A549 (cell line): ENCODE measurements around the gene TMEM108. TPM values are rescaled to one million over a fixed set of nuclear protein-coding genes. Genes with fewer than 3 reads are reported as not detected.

Experiments used
- ATAC-seq, 2 experiments: fragments of 200-7000 bp in 1 of 2; fragments of >200 bp in 1 of 2; cut with Nextera tagmentation in 1 of 2; cut with Tn5 transposase in 1 of 2; 3 replicates each; pipeline versions ENCODE4 v1.8.0 to v1.9.1; 2018 to 2020; ENCODE audit warnings: mild to moderate bottlenecking in 1 of 2, moderate library complexity in 1 of 2
- CTCF ChIA-PET: fragments of 300-600 bp; sonication (Branson Sonifier 250); formaldehyde crosslinking; extraction: SDS; loops from one replicate; lab custom pipeline; 2021; ENCODE audit warnings: antibody characterized with exemption, inconsistent platforms; lab: Yijun Ruan, JAX
- POLR2A ChIA-PET: fragments of 350-600 bp; formaldehyde crosslinking; extraction: SDS; loops from one replicate; lab custom pipeline; 2021; ENCODE audit warnings: antibody characterized with exemption, inconsistent platforms; lab: Yijun Ruan, JAX
- DNase-seq, 2 experiments: peaks; one replicate each; pipeline versions ENCODE4 v3.0.0 to v3.0.0-alpha.2; 2011 to 2016; ENCODE audit warnings: low read depth in 1 of 2, low spot score in 1 of 2
- FAIRE-seq: peaks from 2 replicates; lab custom pipeline; 2011; peaks lifted over from hg19 to GRCh38; lab: Jason Lieb, UNC
- H3K27ac ChIP-seq, 2 experiments: fragments of >200 bp; sonication (Bioruptor Twin); formaldehyde crosslinking; 3 replicates each; pipeline ENCODE4 v1.5.1; 2016 to 2017
- H3K4me1 ChIP-seq: fragments of >200 bp; sonication (Bioruptor Twin); formaldehyde crosslinking; 3 replicates; pipeline ENCODE4 v1.6.1; 2016
- H3K4me2 ChIP-seq: fragments of >200 bp; sonication (Bioruptor Twin); formaldehyde crosslinking; 3 replicates; pipeline ENCODE4 v1.6.1; 2016
- H3K4me3 ChIP-seq: fragments of >200 bp; sonication (Bioruptor Twin); formaldehyde crosslinking; 3 replicates; pipeline ENCODE4 v1.5.1; 2016
- H3K9me3 ChIP-seq: fragments of >200 bp; sonication (Bioruptor Twin); formaldehyde crosslinking; 3 replicates; pipeline ENCODE4 v1.6.1; 2016
- BHLHE40 ChIP-seq: IDR thresholded peaks from 2 replicates; pipeline ENCODE4 v1.6.1; 2012; ENCODE audit warnings: low read depth, low read length, inconsistent platforms
- CHD2 ChIP-seq: fragments of 150-350 bp; IDR thresholded peaks from 2 replicates; pipeline ENCODE4 v1.6.1; 2014; ENCODE audit warnings: low read length; ENCODE audit not compliant: partially characterized antibody
- CHD4 ChIP-seq: fragments of 200-600 bp; sonication (generic); IDR thresholded peaks from 2 replicates; pipeline ENCODE4 v1.6.1; 2016; ENCODE audit warnings: antibody characterized with exemption, mild to moderate bottlenecking, borderline replicate concordance
- EHF ChIP-seq: fragments of 250-450 bp; sonication (Bioruptor Pico); IDR thresholded peaks from 2 replicates; pipeline ENCODE4 v1.5.0; 2020; ENCODE audit warnings: mild to moderate bottlenecking
- FOSB ChIP-seq: fragments of 250-450 bp; sonication (Bioruptor Pico); IDR thresholded peaks from 2 replicates; pipeline ENCODE4 v1.5.0; 2020; ENCODE audit warnings: mild to moderate bottlenecking, moderate library complexity
- FOSL2 ChIP-seq, 2 experiments: fragments of 450-650 bp in 1 of 2; fragments of >200 bp in 1 of 2; sonication (Bioruptor Twin) in 1 of 2; formaldehyde crosslinking; IDR thresholded peaks; 2 replicates each; pipeline versions ENCODE4 v1.5.0 to v1.6.1; 2016 to 2020; ENCODE audit warnings: mild to moderate bottlenecking in 1 of 2, moderate library complexity in 1 of 2
- HDAC2 ChIP-seq: fragments of 200-600 bp; sonication (generic); IDR thresholded peaks from 2 replicates; pipeline ENCODE4 v1.6.1; 2016
- HOXB5 ChIP-seq: fragments of 250-450 bp; sonication (Bioruptor Pico); IDR thresholded peaks from 2 replicates; pipeline ENCODE4 v1.5.0; 2020; ENCODE audit warnings: mild to moderate bottlenecking, moderate library complexity
- JUN ChIP-seq, 2 experiments: fragments of >200 bp; sonication (Bioruptor Twin); formaldehyde crosslinking; IDR thresholded peaks; 2 replicates in 1 of 2; 3 replicates in 1 of 2; pipeline ENCODE4 v1.6.1; 2016 to 2017
- KDM1A ChIP-seq: fragments of 200-600 bp; sonication (generic); IDR thresholded peaks from 2 replicates; pipeline ENCODE4 v1.6.1; 2016; ENCODE audit warnings: low read depth, mild to moderate bottlenecking
- MAFK ChIP-seq: fragments of 450-650 bp; IDR thresholded peaks from 2 replicates; pipeline ENCODE4 v1.6.1; 2014; ENCODE audit not compliant: partially characterized antibody
- MAZ ChIP-seq: fragments of 150-350 bp; IDR thresholded peaks from 2 replicates; pipeline ENCODE4 v1.6.1; 2014; ENCODE audit warnings: antibody characterized with exemption, low read depth, low read length, borderline replicate concordance
- MYC ChIP-seq: IDR thresholded peaks from 2 replicates; pipeline ENCODE4 v1.6.1; 2012; ENCODE audit warnings: mild to moderate bottlenecking, inconsistent platforms, low read length, improper control_type of control experiment, borderline replicate concordance
- POLR2A ChIP-seq: IDR thresholded peaks from 2 replicates; pipeline ENCODE4 v1.6.1; 2012; ENCODE audit warnings: mild to moderate bottlenecking, low read length
- POLR2AphosphoS2 ChIP-seq: conservative IDR thresholded peaks from 2 replicates; pipeline ENCODE4 v1.6.1; 2012; ENCODE audit warnings: low read length, improper control_type of control experiment, inconsistent platforms
- RARB ChIP-seq: fragments of 250-450 bp; sonication (Bioruptor Pico); IDR thresholded peaks from 2 replicates; pipeline ENCODE4 v1.8.0; 2021; ENCODE audit warnings: mild to moderate bottlenecking, moderate library complexity
- RNF2 ChIP-seq: fragments of 200-600 bp; sonication (generic); IDR thresholded peaks from 2 replicates; pipeline ENCODE4 v1.6.1; 2016; ENCODE audit warnings: low read depth, mild to moderate bottlenecking, antibody characterized with exemption, moderate library complexity, borderline replicate concordance
- TP53 ChIP-seq: fragments of 250-450 bp; sonication (Bioruptor Pico); IDR thresholded peaks from 2 replicates; pipeline ENCODE4 v1.5.0; 2021; ENCODE audit warnings: mild to moderate bottlenecking, moderate library complexity
- ZC3H11A ChIP-seq: fragments of 450-650 bp; IDR thresholded peaks from 2 replicates; pipeline ENCODE4 v1.6.1; 2014; ENCODE audit warnings: antibody characterized with exemption, mild to moderate bottlenecking
- ZFP36 ChIP-seq: fragments of 450-650 bp; IDR thresholded peaks from 2 replicates; pipeline ENCODE4 v1.6.1; 2014; ENCODE audit warnings: borderline replicate concordance; ENCODE audit not compliant: partially characterized antibody
- ZSCAN20 ChIP-seq: fragments of 250-450 bp; sonication (Bioruptor Pico); IDR thresholded peaks from 2 replicates; pipeline ENCODE4 v1.8.0; 2022; ENCODE audit warnings: mild to moderate bottlenecking, moderate library complexity
- WGBS: methylation state at CpG from one replicate; pipeline ENCODE4 v1.1.6; 2017; ENCODE audit errors: missing lambda C conversion rate; 5-methylcytosine and 5-hydroxymethylcytosine counted together
- polyA plus RNA-seq, 4 experiments: library from polyadenylated mRNA; depleted of rRNA in 3 of 4; stranded (reverse); fragments of >200 nt; fragmentation: RNase III in 1 of 4; extraction: RNeasy Plus Mini Kit Qiagen cat#74134 plus additional on column Dnase treatment in 1 of 4; gene quantifications; 2 replicates in 3 of 4; 3 replicates in 1 of 4; pipeline ENCODE4 v1.2.3, GENCODE V29; 2011 to 2017
- TF ChIP-seq, protein P1 (sequence below): fragments of 250-450 bp; sonication (Bioruptor Pico); IDR thresholded peaks from 2 replicates; pipeline ENCODE4 v1.5.0; 2020; ENCODE audit warnings: low read depth, mild to moderate bottlenecking, moderate library complexity
- TF ChIP-seq, protein P2 (sequence below): IDR thresholded peaks from 2 replicates; pipeline ENCODE4 v1.6.1; 2012
- TF ChIP-seq, protein P3 (sequence below): fragments of 200-600 bp; sonication (generic); IDR thresholded peaks from 2 replicates; pipeline ENCODE4 v1.6.1; 2016; ENCODE audit warnings: antibody characterized with exemption, mild to moderate bottlenecking, moderate library complexity
- TF ChIP-seq, protein P4 (sequence below): fragments of >200 bp; sonication (Bioruptor Twin); formaldehyde crosslinking; IDR thresholded peaks from 3 replicates; pipeline ENCODE4 v1.6.1; 2016
- TF ChIP-seq, protein P5 (sequence below): IDR thresholded peaks from 2 replicates; pipeline ENCODE4 v1.6.1; 2012

Gene TMEM108
- polyA plus RNA-seq, 2 of the 4 experiments (the other 2 are of a cell fraction) = not detected

DNA sequence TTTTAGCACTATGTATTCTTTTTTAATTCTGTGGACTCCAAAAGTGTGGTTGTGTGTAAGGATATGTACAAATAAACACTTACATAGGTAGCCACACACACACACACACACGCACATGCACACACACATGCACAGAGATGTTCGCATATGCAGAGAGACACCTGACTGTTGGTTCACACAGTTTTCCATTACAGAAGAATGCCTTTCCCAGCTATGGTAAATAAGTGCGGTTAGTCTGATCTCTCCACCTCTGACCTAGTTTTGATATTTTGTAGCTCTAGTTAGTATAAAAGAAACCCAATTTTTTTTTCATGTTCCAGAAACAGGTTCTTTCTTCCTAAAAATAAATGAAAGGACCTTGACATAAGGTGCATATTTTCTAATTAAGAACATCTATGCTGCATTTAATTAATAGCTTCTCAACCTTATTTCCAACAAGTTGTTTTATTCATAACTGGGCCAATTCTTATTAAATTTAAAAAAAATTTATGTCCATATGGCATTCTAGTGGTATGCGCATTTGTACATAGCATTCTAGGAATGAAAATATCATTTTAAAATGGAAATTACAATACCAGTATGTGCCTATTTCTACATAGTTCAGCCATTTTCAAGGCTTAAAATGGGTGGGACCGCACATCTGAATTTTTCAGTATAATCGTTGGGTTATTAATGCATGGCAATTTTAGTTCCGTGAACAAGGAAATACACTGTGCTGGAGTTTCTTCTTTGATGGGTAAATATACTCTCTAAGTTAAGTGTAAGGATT lies 27.2 kb downstream of the TMEM108 start:
- H3K27ac ChIP-seq = no peak overlapping the region
- ChIA-PET CTCF (no interaction called here), POLR2A (no interaction called here)
- TF ChIP-seq CHD2 = no peak
- TF ChIP-seq ZSCAN20 (CRISPR knock-in tag) = no peak
- TF ChIP-seq, protein P1, sequence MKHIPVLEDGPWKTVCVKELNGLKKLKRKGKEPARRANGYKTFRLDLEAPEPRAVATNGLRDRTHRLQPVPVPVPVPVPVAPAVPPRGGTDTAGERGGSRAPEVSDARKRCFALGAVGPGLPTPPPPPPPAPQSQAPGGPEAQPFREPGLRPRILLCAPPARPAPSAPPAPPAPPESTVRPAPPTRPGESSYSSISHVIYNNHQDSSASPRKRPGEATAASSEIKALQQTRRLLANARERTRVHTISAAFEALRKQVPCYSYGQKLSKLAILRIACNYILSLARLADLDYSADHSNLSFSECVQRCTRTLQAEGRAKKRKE (CRISPR knock-in tag) = no peak
- TF ChIP-seq HOXB5 (CRISPR knock-in tag) = no peak
- TF ChIP-seq, protein P2, sequence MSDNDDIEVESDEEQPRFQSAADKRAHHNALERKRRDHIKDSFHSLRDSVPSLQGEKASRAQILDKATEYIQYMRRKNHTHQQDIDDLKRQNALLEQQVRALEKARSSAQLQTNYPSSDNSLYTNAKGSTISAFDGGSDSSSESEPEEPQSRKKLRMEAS = no peak
- TF ChIP-seq MAZ = no peak
- no peak for TF ChIP-seq FOSB (CRISPR knock-in tag)
- TF ChIP-seq, protein P3, sequence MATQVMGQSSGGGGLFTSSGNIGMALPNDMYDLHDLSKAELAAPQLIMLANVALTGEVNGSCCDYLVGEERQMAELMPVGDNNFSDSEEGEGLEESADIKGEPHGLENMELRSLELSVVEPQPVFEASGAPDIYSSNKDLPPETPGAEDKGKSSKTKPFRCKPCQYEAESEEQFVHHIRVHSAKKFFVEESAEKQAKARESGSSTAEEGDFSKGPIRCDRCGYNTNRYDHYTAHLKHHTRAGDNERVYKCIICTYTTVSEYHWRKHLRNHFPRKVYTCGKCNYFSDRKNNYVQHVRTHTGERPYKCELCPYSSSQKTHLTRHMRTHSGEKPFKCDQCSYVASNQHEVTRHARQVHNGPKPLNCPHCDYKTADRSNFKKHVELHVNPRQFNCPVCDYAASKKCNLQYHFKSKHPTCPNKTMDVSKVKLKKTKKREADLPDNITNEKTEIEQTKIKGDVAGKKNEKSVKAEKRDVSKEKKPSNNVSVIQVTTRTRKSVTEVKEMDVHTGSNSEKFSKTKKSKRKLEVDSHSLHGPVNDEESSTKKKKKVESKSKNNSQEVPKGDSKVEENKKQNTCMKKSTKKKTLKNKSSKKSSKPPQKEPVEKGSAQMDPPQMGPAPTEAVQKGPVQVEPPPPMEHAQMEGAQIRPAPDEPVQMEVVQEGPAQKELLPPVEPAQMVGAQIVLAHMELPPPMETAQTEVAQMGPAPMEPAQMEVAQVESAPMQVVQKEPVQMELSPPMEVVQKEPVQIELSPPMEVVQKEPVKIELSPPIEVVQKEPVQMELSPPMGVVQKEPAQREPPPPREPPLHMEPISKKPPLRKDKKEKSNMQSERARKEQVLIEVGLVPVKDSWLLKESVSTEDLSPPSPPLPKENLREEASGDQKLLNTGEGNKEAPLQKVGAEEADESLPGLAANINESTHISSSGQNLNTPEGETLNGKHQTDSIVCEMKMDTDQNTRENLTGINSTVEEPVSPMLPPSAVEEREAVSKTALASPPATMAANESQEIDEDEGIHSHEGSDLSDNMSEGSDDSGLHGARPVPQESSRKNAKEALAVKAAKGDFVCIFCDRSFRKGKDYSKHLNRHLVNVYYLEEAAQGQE = no peak
- TF ChIP-seq, protein P4, sequence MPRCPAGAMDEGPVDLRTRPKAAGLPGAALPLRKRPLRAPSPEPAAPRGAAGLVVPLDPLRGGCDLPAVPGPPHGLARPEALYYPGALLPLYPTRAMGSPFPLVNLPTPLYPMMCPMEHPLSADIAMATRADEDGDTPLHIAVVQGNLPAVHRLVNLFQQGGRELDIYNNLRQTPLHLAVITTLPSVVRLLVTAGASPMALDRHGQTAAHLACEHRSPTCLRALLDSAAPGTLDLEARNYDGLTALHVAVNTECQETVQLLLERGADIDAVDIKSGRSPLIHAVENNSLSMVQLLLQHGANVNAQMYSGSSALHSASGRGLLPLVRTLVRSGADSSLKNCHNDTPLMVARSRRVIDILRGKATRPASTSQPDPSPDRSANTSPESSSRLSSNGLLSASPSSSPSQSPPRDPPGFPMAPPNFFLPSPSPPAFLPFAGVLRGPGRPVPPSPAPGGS = no peak
- WGBS = 65% methylated on average over 7 of the region's 7 CpGs
- no peaks in the 10 kb centered on the region for H3K9me3 ChIP-seq
- no peak for DNase-seq
- no peaks in the 10 kb centered on the region for H3K4me1 ChIP-seq
- no peak overlapping the region for H3K4me3 ChIP-seq
- no peak for ATAC-seq
- no peak overlapping the region for H3K4me2 ChIP-seq
- no peak for FAIRE-seq

DNA sequence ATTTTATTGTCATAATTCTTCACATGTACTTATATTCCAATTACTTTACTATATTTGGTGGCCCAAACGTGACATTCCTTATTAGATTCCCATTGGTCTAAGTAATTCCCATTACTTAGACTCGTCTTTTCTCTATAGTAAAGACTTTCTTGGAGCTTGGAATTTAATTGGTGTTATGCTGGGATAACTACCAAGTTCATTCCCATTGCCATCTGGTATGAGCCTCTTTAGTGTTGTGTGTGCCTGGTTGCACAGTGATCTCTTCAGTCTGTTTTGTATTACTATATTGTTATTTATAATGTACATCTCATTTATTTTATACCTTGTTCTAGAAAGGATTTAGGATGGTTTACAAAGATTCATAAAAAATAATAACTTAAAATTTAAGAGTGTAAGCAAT lies 27.8 kb downstream of the TMEM108 start:
- Histone ChIP-seq H3K4me3 (no peak overlapping the region), H3K4me2 (no peak overlapping the region), H3K4me1 (no peaks in the 10 kb centered on the region), H3K9me3 (no peaks in the 10 kb centered on the region), H3K27ac (no peak overlapping the region)
- FAIRE-seq = no peak
- POLR2A ChIA-PET = no interaction called here
- TF ChIP-seq ZC3H11A = no peak
- no peak for TF ChIP-seq CHD2
- TF ChIP-seq, all 56 proteins: peak for 0
- DNase-seq (no peak), ATAC-seq (no peak)
- WGBS = 0% methylated on average over 2 of the region's 2 CpGs
- CTCF ChIA-PET = no interaction called here

DNA sequence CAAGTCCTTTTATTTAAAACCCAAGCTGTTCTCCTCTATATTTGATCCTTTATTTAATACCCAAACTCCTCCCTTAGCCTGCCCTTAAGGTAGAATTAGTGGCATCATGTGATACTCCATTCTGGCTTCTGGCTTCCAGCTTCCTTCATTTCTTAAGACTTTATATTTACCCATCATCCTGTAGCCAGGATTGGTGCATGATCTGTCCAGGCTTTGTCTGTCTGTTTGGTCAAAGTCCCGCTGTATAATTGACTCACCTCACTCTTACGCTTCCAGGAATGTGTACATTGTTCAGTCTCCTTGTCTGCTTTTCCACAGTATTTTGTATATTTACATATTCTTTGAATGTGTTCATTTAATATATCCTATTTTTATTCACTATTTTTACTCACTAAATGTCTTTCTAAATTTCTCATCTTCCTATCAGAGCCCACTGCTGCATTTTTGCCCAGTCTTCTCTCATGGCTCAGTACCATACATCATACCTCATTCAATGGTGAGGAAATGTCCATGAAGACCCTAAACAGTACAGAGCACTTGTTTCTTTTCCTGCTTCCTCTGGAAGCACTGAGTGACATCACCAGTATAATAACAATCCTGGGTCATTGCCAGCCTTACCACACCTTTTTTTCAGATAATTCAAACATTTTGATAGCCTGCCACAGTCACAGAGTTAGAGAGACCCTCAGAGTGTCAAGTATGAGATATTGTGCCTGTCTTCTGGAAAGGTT lies 31.5 kb downstream of the TMEM108 start:
- WGBS = 28% methylated on average over 2 of the region's 2 CpGs
- CTCF ChIA-PET = no interaction called here
- no peak overlapping the region for H3K27ac ChIP-seq
- TF ChIP-seq TP53 (no peak), JUN (IDR thresholded peaks at IDR 0.05) (no peak), MYC (no peak), MAFK (no peak), EHF (no peak), ZFP36 (no peak), CHD4 (no peak), RNF2 (no peak), BHLHE40 (no peak), FOSL2 (IDR thresholded peaks at IDR 0.05) (no peak), FOSL2 (CRISPR knock-in tag; IDR thresholded peaks at IDR 0.05) (no peak), POLR2AphosphoS2 (no peak), RARB (CRISPR knock-in tag) (no peak), KDM1A (no peak), POLR2A (no peak), CHD2 (no peak), HDAC2 (no peak)
- TF ChIP-seq, protein P5, sequence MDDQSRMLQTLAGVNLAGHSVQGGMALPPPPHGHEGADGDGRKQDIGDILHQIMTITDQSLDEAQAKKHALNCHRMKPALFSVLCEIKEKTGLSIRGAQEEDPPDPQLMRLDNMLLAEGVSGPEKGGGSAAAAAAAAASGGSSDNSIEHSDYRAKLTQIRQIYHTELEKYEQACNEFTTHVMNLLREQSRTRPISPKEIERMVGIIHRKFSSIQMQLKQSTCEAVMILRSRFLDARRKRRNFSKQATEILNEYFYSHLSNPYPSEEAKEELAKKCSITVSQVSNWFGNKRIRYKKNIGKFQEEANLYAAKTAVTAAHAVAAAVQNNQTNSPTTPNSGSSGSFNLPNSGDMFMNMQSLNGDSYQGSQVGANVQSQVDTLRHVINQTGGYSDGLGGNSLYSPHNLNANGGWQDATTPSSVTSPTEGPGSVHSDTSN = no peak

More for the DNA sequence above, 31.5 kb downstream of the TMEM108 start:
- ATAC-seq = no peak
- Histone ChIP-seq H3K4me2 (no peak overlapping the region), H3K4me1 (no peaks in the 10 kb centered on the region), H3K4me3 (no peak overlapping the region), H3K9me3 (no peaks in the 10 kb centered on the region)
- no peak for FAIRE-seq
- DNase-seq = no peak
- POLR2A ChIA-PET = no interaction called here
